ENCODE results near the gene CHIC2. TPM values are rescaled to one million over a fixed set of nuclear protein-coding genes. Genes with fewer than 3 reads are reported as not detected.

Gene CHIC2
- polyA plus RNA-seq, 1 donor from 2014 or later = 58.5 TPM

DNA sequence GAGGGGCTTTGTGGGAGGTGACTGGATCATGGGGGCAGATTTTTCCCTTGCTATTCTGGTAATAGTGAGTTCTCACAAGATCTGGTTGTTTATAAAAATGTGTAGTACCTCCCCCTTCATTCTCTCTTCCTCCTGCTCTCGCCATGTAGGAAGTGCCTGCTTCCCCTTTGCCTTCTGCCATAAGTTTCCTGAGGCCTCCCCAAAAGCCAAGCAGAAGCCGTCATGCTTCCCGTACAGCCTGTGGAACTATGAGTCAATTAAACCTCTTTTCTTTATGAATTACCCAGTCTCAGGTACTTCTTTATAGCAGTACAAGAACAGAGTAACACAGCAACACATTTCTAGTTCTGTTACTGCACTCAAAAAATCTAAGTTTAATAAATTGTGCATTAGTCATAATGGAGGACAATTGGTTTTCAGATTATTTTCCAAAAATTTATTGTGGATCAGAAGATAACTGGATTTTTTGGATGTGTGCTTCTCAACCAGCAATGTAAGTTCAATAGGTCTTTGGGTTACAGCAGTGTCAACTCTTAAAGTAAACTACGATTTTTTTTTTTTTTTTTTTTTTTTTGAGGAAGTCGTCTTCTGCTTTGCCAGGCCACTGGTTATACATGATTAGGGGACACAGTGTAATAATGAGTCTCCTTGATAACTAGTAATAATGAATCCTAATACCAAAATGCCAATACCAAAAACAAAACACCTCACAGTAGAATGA lies 69.9 kb downstream of the CHIC2 start:
- Histone ChIP-seq H3K9me3 (ENCODE audit: low read length) (no peaks in the 10 kb centered on the region), H3F3A (ENCODE audit: insufficient read depth, low read length, poor library complexity, severe bottlenecking) (no peaks in the 10 kb centered on the region), H4K20me1 (ENCODE audit: insufficient read depth) (no peaks in the 10 kb centered on the region), H2AFZ (ENCODE audit: low read depth, low read length) (no peak overlapping the region), H3K36me3 (ENCODE audit: insufficient read depth, low read length) (no peaks in the 10 kb centered on the region), H3K27me3 (ENCODE audit: insufficient read depth, low read depth, low read length) (no peaks in the 10 kb centered on the region), H3K27ac (ENCODE audit: low read length) (no peak overlapping the region), H3K9me2 (ENCODE audit: insufficient read depth, low read length) (no peaks in the 10 kb centered on the region), H3K9ac (ENCODE audit: low read length) (no peak overlapping the region), H3K4me2 (ENCODE audit: low read length) (no peak overlapping the region), H3K79me2 (replicated peaks; ENCODE audit: insufficient read depth, low read length) (no peaks in the 10 kb centered on the region), H3K4me3 (ENCODE audit: low read length) (no peak overlapping the region)
- TF ChIP-seq TAF1 (IDR thresholded peaks at IDR 0.05; ENCODE audit: low read depth) (no peak), EP300 (conservative IDR thresholded peaks at IDR 0.05; ENCODE audit: poor library complexity, severe bottlenecking) (no peak), MXI1 (conservative IDR thresholded peaks at IDR 0.05; ENCODE audit: poor library complexity, severe bottlenecking) (no peak), RAD21 (conservative IDR thresholded peaks at IDR 0.05) (no peak), POLR2AphosphoS5 (IDR thresholded peaks at IDR 0.05) (no peak)
- TF ChIP-seq, protein P1, sequence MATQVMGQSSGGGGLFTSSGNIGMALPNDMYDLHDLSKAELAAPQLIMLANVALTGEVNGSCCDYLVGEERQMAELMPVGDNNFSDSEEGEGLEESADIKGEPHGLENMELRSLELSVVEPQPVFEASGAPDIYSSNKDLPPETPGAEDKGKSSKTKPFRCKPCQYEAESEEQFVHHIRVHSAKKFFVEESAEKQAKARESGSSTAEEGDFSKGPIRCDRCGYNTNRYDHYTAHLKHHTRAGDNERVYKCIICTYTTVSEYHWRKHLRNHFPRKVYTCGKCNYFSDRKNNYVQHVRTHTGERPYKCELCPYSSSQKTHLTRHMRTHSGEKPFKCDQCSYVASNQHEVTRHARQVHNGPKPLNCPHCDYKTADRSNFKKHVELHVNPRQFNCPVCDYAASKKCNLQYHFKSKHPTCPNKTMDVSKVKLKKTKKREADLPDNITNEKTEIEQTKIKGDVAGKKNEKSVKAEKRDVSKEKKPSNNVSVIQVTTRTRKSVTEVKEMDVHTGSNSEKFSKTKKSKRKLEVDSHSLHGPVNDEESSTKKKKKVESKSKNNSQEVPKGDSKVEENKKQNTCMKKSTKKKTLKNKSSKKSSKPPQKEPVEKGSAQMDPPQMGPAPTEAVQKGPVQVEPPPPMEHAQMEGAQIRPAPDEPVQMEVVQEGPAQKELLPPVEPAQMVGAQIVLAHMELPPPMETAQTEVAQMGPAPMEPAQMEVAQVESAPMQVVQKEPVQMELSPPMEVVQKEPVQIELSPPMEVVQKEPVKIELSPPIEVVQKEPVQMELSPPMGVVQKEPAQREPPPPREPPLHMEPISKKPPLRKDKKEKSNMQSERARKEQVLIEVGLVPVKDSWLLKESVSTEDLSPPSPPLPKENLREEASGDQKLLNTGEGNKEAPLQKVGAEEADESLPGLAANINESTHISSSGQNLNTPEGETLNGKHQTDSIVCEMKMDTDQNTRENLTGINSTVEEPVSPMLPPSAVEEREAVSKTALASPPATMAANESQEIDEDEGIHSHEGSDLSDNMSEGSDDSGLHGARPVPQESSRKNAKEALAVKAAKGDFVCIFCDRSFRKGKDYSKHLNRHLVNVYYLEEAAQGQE (IDR thresholded peaks at IDR 0.05; ENCODE audit: borderline replicate concordance) = no peak
- TF ChIP-seq, protein P2, sequence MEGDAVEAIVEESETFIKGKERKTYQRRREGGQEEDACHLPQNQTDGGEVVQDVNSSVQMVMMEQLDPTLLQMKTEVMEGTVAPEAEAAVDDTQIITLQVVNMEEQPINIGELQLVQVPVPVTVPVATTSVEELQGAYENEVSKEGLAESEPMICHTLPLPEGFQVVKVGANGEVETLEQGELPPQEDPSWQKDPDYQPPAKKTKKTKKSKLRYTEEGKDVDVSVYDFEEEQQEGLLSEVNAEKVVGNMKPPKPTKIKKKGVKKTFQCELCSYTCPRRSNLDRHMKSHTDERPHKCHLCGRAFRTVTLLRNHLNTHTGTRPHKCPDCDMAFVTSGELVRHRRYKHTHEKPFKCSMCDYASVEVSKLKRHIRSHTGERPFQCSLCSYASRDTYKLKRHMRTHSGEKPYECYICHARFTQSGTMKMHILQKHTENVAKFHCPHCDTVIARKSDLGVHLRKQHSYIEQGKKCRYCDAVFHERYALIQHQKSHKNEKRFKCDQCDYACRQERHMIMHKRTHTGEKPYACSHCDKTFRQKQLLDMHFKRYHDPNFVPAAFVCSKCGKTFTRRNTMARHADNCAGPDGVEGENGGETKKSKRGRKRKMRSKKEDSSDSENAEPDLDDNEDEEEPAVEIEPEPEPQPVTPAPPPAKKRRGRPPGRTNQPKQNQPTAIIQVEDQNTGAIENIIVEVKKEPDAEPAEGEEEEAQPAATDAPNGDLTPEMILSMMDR (IDR thresholded peaks at IDR 0.05; ENCODE audit: poor library complexity, severe bottlenecking) = no peak

DNA sequence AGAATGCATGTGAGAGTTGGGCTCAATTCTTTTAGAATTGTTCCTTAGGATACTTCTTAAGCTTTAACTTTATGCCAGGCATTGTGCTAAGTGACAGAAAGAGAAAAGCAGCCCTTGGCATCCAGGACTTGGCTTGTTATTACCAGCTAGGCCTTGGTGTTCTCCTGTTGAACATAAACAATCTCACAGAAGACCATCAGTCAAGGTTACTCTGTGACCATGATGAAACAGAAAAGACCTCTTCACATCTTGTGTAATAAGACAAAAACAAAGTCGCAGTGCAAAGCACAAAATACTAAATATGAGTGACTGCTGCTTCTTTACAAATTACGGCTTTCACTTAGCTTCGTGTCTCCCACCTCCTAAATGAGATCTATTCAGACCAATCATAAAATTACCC lies 71.6 kb downstream of the CHIC2 start:
- H2AFZ ChIP-seq (ENCODE audit: low read depth, low read length) = no peak overlapping the region
- no peaks in the 10 kb centered on the region for H3K9me3 ChIP-seq (ENCODE audit: low read length)
- no peaks in the 10 kb centered on the region for H4K20me1 ChIP-seq (ENCODE audit: insufficient read depth)

More for the DNA sequence above, 71.6 kb downstream of the CHIC2 start:
- Histone ChIP-seq H3K79me2 (replicated peaks; ENCODE audit: insufficient read depth, low read length) (no peaks in the 10 kb centered on the region), H3K27ac (ENCODE audit: low read length) (no peak overlapping the region), H3K27me3 (ENCODE audit: insufficient read depth, low read depth, low read length) (no peaks in the 10 kb centered on the region), H3F3A (ENCODE audit: insufficient read depth, low read length, poor library complexity, severe bottlenecking) (no peaks in the 10 kb centered on the region), H3K4me2 (ENCODE audit: low read length) (no peak overlapping the region), H3K36me3 (ENCODE audit: insufficient read depth, low read length) (no peaks in the 10 kb centered on the region), H3K9ac (ENCODE audit: low read length) (no peak overlapping the region), H3K9me2 (ENCODE audit: insufficient read depth, low read length) (no peaks in the 10 kb centered on the region), H3K4me3 (ENCODE audit: low read length) (no peak overlapping the region)
- TF ChIP-seq, protein P1 (IDR thresholded peaks at IDR 0.05; ENCODE audit: borderline replicate concordance) = no peak
- TF ChIP-seq TAF1 (IDR thresholded peaks at IDR 0.05; ENCODE audit: low read depth) (no peak), POLR2AphosphoS5 (IDR thresholded peaks at IDR 0.05) (no peak), RAD21 (conservative IDR thresholded peaks at IDR 0.05) (no peak)
